ENCODE data around the gene PREX1.

DNA sequence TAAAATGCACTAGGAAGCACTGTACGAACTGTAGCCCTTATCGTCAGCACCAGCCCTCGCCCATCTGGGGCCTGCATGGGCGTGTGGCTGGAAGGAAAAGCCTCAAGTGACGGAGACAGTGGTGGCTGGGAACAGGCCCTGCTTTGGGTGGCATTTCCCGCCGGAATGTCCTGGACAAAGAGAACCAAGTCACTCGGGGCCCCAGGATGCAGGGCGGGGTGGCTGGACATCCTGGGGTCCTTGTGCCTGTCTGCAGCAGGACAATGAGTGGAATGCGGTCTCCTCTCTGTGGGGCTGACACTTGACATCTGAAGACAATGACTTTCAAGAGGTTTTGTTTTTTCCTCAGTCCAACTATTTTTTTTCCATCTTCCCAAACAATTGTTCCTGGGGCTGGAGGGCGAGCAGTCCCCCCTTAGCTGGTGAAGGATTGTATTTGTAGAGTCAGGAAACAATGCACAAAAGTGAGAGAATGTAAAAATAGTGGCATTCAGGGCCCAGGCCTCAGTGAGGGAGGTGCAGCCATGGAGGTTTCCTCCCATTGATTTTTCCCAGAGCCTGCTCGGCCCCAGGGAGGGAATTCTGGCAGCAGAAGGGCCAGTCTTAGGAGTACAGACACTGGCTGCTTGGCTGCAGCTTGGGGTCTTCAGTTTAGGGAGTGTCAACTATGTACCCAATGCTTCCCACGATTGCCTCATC, 64.4 kb downstream of the PREX1 start:
- TF ChIP-seq, protein P1, sequence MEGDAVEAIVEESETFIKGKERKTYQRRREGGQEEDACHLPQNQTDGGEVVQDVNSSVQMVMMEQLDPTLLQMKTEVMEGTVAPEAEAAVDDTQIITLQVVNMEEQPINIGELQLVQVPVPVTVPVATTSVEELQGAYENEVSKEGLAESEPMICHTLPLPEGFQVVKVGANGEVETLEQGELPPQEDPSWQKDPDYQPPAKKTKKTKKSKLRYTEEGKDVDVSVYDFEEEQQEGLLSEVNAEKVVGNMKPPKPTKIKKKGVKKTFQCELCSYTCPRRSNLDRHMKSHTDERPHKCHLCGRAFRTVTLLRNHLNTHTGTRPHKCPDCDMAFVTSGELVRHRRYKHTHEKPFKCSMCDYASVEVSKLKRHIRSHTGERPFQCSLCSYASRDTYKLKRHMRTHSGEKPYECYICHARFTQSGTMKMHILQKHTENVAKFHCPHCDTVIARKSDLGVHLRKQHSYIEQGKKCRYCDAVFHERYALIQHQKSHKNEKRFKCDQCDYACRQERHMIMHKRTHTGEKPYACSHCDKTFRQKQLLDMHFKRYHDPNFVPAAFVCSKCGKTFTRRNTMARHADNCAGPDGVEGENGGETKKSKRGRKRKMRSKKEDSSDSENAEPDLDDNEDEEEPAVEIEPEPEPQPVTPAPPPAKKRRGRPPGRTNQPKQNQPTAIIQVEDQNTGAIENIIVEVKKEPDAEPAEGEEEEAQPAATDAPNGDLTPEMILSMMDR (IDR thresholded peaks at IDR 0.05) = no peak
- TF ChIP-seq, protein P2, sequence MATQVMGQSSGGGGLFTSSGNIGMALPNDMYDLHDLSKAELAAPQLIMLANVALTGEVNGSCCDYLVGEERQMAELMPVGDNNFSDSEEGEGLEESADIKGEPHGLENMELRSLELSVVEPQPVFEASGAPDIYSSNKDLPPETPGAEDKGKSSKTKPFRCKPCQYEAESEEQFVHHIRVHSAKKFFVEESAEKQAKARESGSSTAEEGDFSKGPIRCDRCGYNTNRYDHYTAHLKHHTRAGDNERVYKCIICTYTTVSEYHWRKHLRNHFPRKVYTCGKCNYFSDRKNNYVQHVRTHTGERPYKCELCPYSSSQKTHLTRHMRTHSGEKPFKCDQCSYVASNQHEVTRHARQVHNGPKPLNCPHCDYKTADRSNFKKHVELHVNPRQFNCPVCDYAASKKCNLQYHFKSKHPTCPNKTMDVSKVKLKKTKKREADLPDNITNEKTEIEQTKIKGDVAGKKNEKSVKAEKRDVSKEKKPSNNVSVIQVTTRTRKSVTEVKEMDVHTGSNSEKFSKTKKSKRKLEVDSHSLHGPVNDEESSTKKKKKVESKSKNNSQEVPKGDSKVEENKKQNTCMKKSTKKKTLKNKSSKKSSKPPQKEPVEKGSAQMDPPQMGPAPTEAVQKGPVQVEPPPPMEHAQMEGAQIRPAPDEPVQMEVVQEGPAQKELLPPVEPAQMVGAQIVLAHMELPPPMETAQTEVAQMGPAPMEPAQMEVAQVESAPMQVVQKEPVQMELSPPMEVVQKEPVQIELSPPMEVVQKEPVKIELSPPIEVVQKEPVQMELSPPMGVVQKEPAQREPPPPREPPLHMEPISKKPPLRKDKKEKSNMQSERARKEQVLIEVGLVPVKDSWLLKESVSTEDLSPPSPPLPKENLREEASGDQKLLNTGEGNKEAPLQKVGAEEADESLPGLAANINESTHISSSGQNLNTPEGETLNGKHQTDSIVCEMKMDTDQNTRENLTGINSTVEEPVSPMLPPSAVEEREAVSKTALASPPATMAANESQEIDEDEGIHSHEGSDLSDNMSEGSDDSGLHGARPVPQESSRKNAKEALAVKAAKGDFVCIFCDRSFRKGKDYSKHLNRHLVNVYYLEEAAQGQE (IDR thresholded peaks at IDR 0.05; ENCODE audit: insufficient read depth in 1 of 2, low read depth in 2 of 2, low read length in 1 of 2) = no peak
- no peak for TF ChIP-seq POLR2AphosphoS5 (IDR thresholded peaks at IDR 0.05; ENCODE audit: low read depth, low read length)

All from Panc1 (cell line).